ENCODE measurements around the gene PIAS1. TPM values are rescaled to one million over a fixed set of nuclear protein-coding genes. Genes with fewer than 3 reads are reported as not detected.

The PIAS1 gene
- total RNA-seq, 1 donor from 2014 or later, result 30.8 TPM

GRCh38 chr15:68188647-68189046, 134.5 kb downstream of the PIAS1 start:
- Mint-ChIP-seq H3K27ac (ENCODE audit: unreplicated experiment) (peak overlapping the region; percentile 76), H3K4me1 (ENCODE audit: low read depth) (peaks cover 53% of the 10 kb centered on the region), H3K27me3 (ENCODE audit: low read depth) (no peaks in the 10 kb centered on the region), H3K4me3 (ENCODE audit: unreplicated experiment) (no peak overlapping the region), H3K36me3 (ENCODE audit: low read depth) (peaks cover 29% of the 10 kb centered on the region), H3K9me3 (ENCODE audit: low read depth) (no peaks in the 10 kb centered on the region)
- no peak for DNase-seq (ENCODE audit: low spot score)
- no peak for TF ChIP-seq CTCF (IDR thresholded peaks at IDR 0.05)

GRCh38 chr15:68190048-68190447, 135.9 kb downstream of the PIAS1 start:
- Mint-ChIP-seq H3K4me1 (ENCODE audit: low read depth) (peaks cover 51% of the 10 kb centered on the region), H3K9me3 (ENCODE audit: low read depth) (no peaks in the 10 kb centered on the region), H3K27me3 (ENCODE audit: low read depth) (no peaks in the 10 kb centered on the region), H3K36me3 (ENCODE audit: low read depth) (peaks cover 31% of the 10 kb centered on the region), H3K27ac (ENCODE audit: unreplicated experiment) (peak overlapping the region; percentile 24), H3K4me3 (ENCODE audit: unreplicated experiment) (no peak overlapping the region)
- no peak for TF ChIP-seq CTCF (IDR thresholded peaks at IDR 0.05)
- DNase-seq (ENCODE audit: low spot score), result no peak

GRCh38 chr15:68191555-68191954, 137.4 kb downstream of the PIAS1 start:
- TF ChIP-seq CTCF (IDR thresholded peaks at IDR 0.05), result no peak
- no peak overlapping the region for H3K27ac Mint-ChIP-seq (ENCODE audit: unreplicated experiment)

GRCh38 chr15:68192117-68192516, 138.0 kb downstream of the PIAS1 start:
- no peak for TF ChIP-seq CTCF (IDR thresholded peaks at IDR 0.05)
- H3K27me3 Mint-ChIP-seq (ENCODE audit: low read depth), result no peaks in the 10 kb centered on the region
- no peak for DNase-seq (ENCODE audit: low spot score)
- no peak overlapping the region for H3K4me3 Mint-ChIP-seq (ENCODE audit: unreplicated experiment)
- no peaks in the 10 kb centered on the region for H3K9me3 Mint-ChIP-seq (ENCODE audit: low read depth)
- peaks cover 29% of the 10 kb centered on the region for H3K36me3 Mint-ChIP-seq (ENCODE audit: low read depth)
- H3K27ac Mint-ChIP-seq (ENCODE audit: unreplicated experiment), result no peak overlapping the region
- H3K4me1 Mint-ChIP-seq (ENCODE audit: low read depth), result peaks cover 38% of the 10 kb centered on the region

More at GRCh38 chr15:68191555-68191954, 137.4 kb downstream of the PIAS1 start:
- Mint-ChIP-seq H3K27me3 (ENCODE audit: low read depth) (no peaks in the 10 kb centered on the region), H3K4me1 (ENCODE audit: low read depth) (peaks cover 43% of the 10 kb centered on the region), H3K4me3 (ENCODE audit: unreplicated experiment) (no peak overlapping the region), H3K9me3 (ENCODE audit: low read depth) (no peaks in the 10 kb centered on the region), H3K36me3 (ENCODE audit: low read depth) (peaks cover 29% of the 10 kb centered on the region)
- no peak for DNase-seq (ENCODE audit: low spot score)

- peaks cover 29% of the 10 kb centered on the region for H3K4me1 Mint-ChIP-seq (ENCODE audit: low read depth)
- no peak for TF ChIP-seq CTCF (IDR thresholded peaks at IDR 0.05)
- no peaks in the 10 kb centered on the region for H3K9me3 Mint-ChIP-seq (ENCODE audit: low read depth)
- H3K27me3 Mint-ChIP-seq (ENCODE audit: low read depth), result no peaks in the 10 kb centered on the region
- no peak overlapping the region for H3K4me3 Mint-ChIP-seq (ENCODE audit: unreplicated experiment)
- no peak overlapping the region for H3K27ac Mint-ChIP-seq (ENCODE audit: unreplicated experiment)
- DNase-seq (ENCODE audit: low spot score), result no peak
- H3K36me3 Mint-ChIP-seq (ENCODE audit: low read depth), result peaks cover 32% of the 10 kb centered on the region
Measured at GRCh38 chr15:68192804-68193486, 138.8 kb downstream of the PIAS1 start.

Data from chondrocyte (in vitro differentiated cells).